IMR-90 (cell line): ENCODE data around the gene FAM241A. TPM values are rescaled to one million over a fixed set of nuclear protein-coding genes. Genes with fewer than 3 reads are reported as not detected.

Source experiments
- polyA plus RNA-seq, 3 experiments: library from polyadenylated mRNA; depleted of rRNA; stranded (reverse); fragments of >200 nt; gene quantifications; 2 replicates each; pipeline ENCODE4 v1.2.3, GENCODE V29; 2012; ENCODE audit warnings: low replicate concordance in 1 of 3
- total RNA-seq: library from RNA; depleted of rRNA; stranded (reverse); fragments of >200 nt; gene quantifications from 2 replicates; pipeline ENCODE4 v1.2.3, GENCODE V29; 2012
- TF ChIP-seq, protein P1 (sequence below): conservative IDR thresholded peaks from 2 replicates; pipeline ENCODE4 v1.5.1; 2012; ENCODE audit warnings: mild to moderate bottlenecking, low read depth, low read length, improper control_type of control experiment

The FAM241A gene
- total and polyA plus RNA-seq, 2 of the 4 experiments (the other 2 are of a cell fraction) = under 0.01 to 0.24 TPM

DNA sequence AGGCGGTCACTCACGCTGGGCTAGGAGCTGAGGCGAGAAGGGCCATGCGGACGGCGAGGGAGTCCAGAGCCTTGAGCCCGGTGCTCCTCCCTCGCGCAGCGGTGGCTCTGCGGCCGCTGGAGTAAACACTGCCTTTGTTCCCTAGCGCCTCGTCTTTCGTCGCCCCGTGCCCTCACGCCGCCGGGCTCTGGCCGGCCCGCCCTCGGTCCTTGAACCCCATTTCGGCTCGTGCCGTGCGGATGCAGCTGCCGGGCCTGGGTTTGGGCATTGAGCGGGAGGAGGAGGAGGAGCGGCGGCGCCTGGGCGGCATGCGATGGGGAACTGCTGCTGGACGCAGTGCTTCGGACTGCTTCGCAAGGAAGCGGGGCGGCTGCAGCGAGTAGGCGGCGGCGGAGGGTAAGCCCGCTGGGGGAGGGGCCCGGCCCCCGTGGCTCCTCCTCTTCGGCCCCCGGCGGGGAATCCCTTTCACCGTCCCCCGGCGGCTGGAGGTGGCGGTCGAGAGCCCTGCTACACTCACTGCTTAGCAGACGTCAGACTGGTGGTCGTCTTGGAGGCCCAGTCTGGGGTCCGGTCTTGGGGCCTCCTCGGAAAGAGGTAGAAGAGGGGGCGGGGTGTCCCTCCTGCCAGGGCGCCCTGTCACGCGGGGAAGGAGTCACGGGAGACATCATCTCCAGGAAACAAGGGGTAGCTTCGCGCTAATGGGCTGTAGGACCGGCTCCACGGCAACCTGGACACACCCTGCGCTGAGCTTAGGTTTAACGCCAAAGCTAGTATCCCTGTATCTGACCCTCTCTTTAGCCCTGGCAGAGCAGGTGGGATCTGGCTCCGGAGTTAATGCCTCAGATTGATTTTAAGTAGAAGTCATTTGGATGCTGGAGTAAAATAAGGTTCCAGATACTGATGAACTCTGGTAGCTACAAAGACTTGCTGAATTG is 86.8 kb downstream of the FAM241A start, which contains the start of gene AP1AR (continued):
- TF ChIP-seq, protein P1, sequence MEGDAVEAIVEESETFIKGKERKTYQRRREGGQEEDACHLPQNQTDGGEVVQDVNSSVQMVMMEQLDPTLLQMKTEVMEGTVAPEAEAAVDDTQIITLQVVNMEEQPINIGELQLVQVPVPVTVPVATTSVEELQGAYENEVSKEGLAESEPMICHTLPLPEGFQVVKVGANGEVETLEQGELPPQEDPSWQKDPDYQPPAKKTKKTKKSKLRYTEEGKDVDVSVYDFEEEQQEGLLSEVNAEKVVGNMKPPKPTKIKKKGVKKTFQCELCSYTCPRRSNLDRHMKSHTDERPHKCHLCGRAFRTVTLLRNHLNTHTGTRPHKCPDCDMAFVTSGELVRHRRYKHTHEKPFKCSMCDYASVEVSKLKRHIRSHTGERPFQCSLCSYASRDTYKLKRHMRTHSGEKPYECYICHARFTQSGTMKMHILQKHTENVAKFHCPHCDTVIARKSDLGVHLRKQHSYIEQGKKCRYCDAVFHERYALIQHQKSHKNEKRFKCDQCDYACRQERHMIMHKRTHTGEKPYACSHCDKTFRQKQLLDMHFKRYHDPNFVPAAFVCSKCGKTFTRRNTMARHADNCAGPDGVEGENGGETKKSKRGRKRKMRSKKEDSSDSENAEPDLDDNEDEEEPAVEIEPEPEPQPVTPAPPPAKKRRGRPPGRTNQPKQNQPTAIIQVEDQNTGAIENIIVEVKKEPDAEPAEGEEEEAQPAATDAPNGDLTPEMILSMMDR = peak; percentile 44
